Mammary epithelial cell (primary cell): ENCODE measurements around the gene FAM3D.
"Not testable (repeated sequence)": the region's sequence is repeated elsewhere in the genome, so short reads cannot be mapped to it uniquely, and the experiment has no call there.

ENCODE experiments used
- EZH2 ChIP-seq: IDR thresholded peaks from 2 replicates; pipeline ENCODE4 v1.6.1; 2012; ENCODE audit warnings: low read length, inconsistent platforms, borderline replicate concordance
- TF ChIP-seq, protein P1 (sequence below), 2 donors: IDR thresholded peaks in 1 of 2; conservative IDR thresholded peaks in 1 of 2; 2 replicates each; pipeline ENCODE4 v1.5.1; 2011 to 2012; ENCODE audit warnings: inconsistent platforms in 2 of 2, low read length in 2 of 2, mild to moderate bottlenecking in 2 of 2, control low read depth in 1 of 2, low read depth in 1 of 2; ENCODE audit not compliant: insufficient read depth in 1 of 2; ENCODE audit errors: extremely low read depth in 1 of 2

DNA sequence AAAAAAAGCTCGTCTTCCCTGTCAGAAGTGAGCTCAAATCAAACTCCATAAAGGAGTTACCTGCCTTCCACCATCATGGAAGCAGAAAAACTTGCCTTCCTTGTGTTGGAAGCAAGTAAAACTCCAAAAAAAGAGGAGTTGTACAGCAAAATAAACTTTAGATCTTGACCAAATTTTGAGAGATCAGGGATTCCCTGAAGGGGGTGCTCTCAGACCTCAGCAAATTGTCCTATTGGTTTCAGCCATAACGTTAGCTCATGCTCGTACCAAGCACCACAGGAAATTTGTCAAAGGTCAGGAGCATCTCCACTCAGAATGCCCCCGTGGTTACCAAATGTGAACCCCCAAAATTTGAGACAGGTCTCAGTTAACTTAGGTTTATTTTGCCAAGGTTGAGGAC, 28.7 kb upstream of the FAM3D start:
- TF ChIP-seq, protein P1, sequence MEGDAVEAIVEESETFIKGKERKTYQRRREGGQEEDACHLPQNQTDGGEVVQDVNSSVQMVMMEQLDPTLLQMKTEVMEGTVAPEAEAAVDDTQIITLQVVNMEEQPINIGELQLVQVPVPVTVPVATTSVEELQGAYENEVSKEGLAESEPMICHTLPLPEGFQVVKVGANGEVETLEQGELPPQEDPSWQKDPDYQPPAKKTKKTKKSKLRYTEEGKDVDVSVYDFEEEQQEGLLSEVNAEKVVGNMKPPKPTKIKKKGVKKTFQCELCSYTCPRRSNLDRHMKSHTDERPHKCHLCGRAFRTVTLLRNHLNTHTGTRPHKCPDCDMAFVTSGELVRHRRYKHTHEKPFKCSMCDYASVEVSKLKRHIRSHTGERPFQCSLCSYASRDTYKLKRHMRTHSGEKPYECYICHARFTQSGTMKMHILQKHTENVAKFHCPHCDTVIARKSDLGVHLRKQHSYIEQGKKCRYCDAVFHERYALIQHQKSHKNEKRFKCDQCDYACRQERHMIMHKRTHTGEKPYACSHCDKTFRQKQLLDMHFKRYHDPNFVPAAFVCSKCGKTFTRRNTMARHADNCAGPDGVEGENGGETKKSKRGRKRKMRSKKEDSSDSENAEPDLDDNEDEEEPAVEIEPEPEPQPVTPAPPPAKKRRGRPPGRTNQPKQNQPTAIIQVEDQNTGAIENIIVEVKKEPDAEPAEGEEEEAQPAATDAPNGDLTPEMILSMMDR (conservative IDR thresholded peaks at IDR 0.05 in 1 of 2, IDR thresholded peaks at IDR 0.05 in 1 of 2; ENCODE audit: extremely low read depth in 1 of 2, insufficient read depth in 1 of 2, low read depth in 1 of 2, low read length in 2 of 2): not testable (repeated sequence)
- TF ChIP-seq EZH2: not testable (repeated sequence)
